CD4-positive, alpha-beta memory T cell (primary cell): Measurements from ENCODE around the gene LRCOL1. TPM values are rescaled to one million over a fixed set of nuclear protein-coding genes. Genes with fewer than 3 reads are reported as not detected.
A peak's percentile ranks its signal among the peaks of the same experiment; 100 is the strongest.

ENCODE experiments used
- CTCF ChIA-PET: fragments of 350-600 bp; sonication (Branson Sonifier 250); formaldehyde crosslinking; loops from one replicate; lab custom pipeline; 2021; ENCODE audit warnings: inconsistent platforms; ENCODE audit not compliant: partially characterized antibody; lab: Charles Lee
- POLR2A ChIA-PET: fragments of 350-600 bp; sonication (Branson Sonifier 250); formaldehyde crosslinking; loops from one replicate; lab custom pipeline; 2021; ENCODE audit not compliant: partially characterized antibody; lab: Charles Lee
- DNase-seq, 5 donors: peaks; one replicate each; pipeline versions ENCODE4 v3.0.0 to v3.0.0-alpha.2; 2020 to 2022; ENCODE audit warnings: mixed read lengths in 1 of 5
- H3K27ac ChIP-seq: one replicate; pipeline ENCODE4 v1.7.0; 2013; ENCODE audit warnings: low read depth, low read length
- H3K27me3 ChIP-seq: 2 replicates; pipeline ENCODE4 v1.7.0; 2013; ENCODE audit warnings: mild to moderate bottlenecking, low read length, moderate library complexity; ENCODE audit not compliant: insufficient read depth
- H3K36me3 ChIP-seq: 2 replicates; pipeline ENCODE4 v1.7.0; 2013; ENCODE audit warnings: mild to moderate bottlenecking, low read length, moderate library complexity; ENCODE audit not compliant: insufficient read depth
- H3K4me1 ChIP-seq: 2 replicates; pipeline ENCODE4 v1.7.0; 2013; ENCODE audit warnings: mild to moderate bottlenecking, low read length, moderate library complexity; ENCODE audit not compliant: insufficient read depth
- H3K4me3 ChIP-seq, 2 donors: one replicate each; pipeline ENCODE4 v1.7.0; 2013; ENCODE audit warnings: low read length in 2 of 2, mild to moderate bottlenecking in 1 of 2
- H3K9me3 ChIP-seq, 2 donors: one replicate each; pipeline ENCODE4 v1.7.0; 2013; ENCODE audit warnings: low read length in 2 of 2, control low read depth in 1 of 2; ENCODE audit not compliant: control insufficient read depth in 1 of 2
- H3K27ac Mint-ChIP-seq, 7 donors: one replicate each; pipeline ENCODE4 v1.8.0; 2020 to 2021; ENCODE audit warnings: mixed read lengths in 7 of 7, mild to moderate bottlenecking in 6 of 7, inconsistent platforms in 3 of 7, moderate library complexity in 3 of 7
- H3K27me3 Mint-ChIP-seq, 2 donors: one replicate each; pipeline ENCODE4 v1.8.0; 2020 to 2021; ENCODE audit warnings: mixed read lengths in 2 of 2
- H3K36me3 Mint-ChIP-seq, 2 donors: one replicate each; pipeline ENCODE4 v1.8.0; 2020 to 2021; ENCODE audit warnings: mixed read lengths in 2 of 2, inconsistent platforms in 1 of 2, mild to moderate bottlenecking in 1 of 2
- H3K4me1 Mint-ChIP-seq, 4 donors: one replicate each; pipeline ENCODE4 v1.8.0; 2020 to 2021; ENCODE audit warnings: mixed read lengths in 4 of 4, mild to moderate bottlenecking in 1 of 4
- H3K4me3 Mint-ChIP-seq, 8 donors: one replicate each; pipeline ENCODE4 v1.8.0; 2020 to 2021; ENCODE audit warnings: mixed read lengths in 8 of 8, mild to moderate bottlenecking in 7 of 8, moderate library complexity in 6 of 8, inconsistent platforms in 3 of 8
- H3K9me3 Mint-ChIP-seq, 8 donors: one replicate each; pipeline ENCODE4 v1.8.0; 2020 to 2021; ENCODE audit warnings: mixed read lengths in 8 of 8, mild to moderate bottlenecking in 5 of 8, inconsistent platforms in 3 of 8, moderate library complexity in 1 of 8
- intact Hi-C: fragments of 100-400 bp; cut with micrococcal nuclease; formaldehyde crosslinking; loops from one replicate; pipeline ENCODE4 v1.15.1; 2023
- polyA plus RNA-seq, 2 donors: library from polyadenylated mRNA; unstranded; fragments of 300-500 nt; fragmentation: Illumina TruSeq; gene quantifications; one replicate each; pipeline ENCODE4 v1.2.3, GENCODE V29; 2021
- total RNA-seq, 2 experiments: library from RNA; stranded (reverse); gene quantifications; one replicate each; pipeline ENCODE4 v1.2.3, GENCODE V29; 2021

The LRCOL1 gene
- total and polyA plus RNA-seq, 4 experiments from 2014 or later, result not detected

DNA sequence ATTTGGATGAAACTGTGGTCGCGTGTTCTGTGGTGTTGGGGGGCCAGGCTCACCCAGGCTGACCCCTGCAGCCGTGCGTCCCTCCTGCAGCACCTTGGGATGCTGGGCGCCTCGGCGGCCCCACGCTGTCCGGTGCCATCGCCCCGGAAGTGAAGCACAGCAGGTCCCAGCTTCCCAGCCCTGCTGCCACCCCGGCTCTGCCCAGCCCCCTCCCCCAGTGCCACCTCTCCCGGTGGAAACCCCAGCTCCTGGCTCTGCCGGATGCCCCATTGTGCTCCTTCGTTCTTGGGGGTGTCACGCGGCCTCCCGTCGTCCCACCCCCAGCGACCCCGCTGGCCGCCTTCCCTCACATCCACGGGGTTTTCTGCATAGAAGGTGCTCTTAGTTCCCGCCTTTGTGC, 25.2 kb downstream of the LRCOL1 start:
- intact Hi-C loops, result no loop called here
- CTCF ChIA-PET, result no interaction called here

DNA sequence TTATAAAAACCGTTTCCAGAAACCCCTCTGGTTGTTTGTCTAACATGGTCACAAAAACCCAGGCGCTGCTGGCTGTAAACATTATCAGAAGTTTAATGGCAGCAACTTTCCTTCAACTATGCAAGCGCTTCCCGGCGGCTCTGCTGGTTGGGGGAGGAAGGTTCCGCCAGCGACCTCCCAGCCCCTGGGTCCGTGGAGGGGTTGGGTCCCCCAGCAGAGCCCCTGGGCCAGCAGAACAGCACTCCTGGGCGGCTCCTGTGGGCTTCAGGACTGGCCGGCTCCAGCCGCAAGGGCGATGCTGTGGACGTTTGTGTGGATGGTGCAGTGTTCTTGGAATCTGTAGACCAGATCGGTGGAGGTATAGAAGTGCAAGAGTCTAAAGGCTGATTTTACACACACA, 26.0 kb downstream of the LRCOL1 start:
- Histone ChIP-seq H3K36me3 (peaks cover 7% of the 10 kb centered on the region), H3K4me1 (no peaks in the 10 kb centered on the region), H3K27ac (no peak overlapping the region), H3K27me3 (no peaks in the 10 kb centered on the region), H3K4me3 (no peak overlapping the region), H3K9me3 (no peaks in the 10 kb centered on the region)
- POLR2A ChIA-PET, result no interaction called here
- H3K4me1 Mint-ChIP-seq, result no peaks in the 10 kb centered on the region
- CTCF ChIA-PET, result no interaction called here
- no peaks in the 10 kb centered on the region for H3K27me3 Mint-ChIP-seq
- intact Hi-C loops, result no loop called here
- H3K4me3 Mint-ChIP-seq, result no peak overlapping the region
- H3K9me3 Mint-ChIP-seq, result no peaks in the 10 kb centered on the region
- H3K27ac Mint-ChIP-seq, result peak overlapping the region in 1 of 7 donors; percentile 68
- DNase-seq, result no peak
- H3K36me3 Mint-ChIP-seq, result peaks cover 8 to 9% of the 10 kb centered on the region in 2 donors

More for the DNA sequence above, 25.2 kb downstream of the LRCOL1 start:
- no peaks in the 10 kb centered on the region for H3K27me3 ChIP-seq
- Mint-ChIP-seq H3K9me3 (no peaks in the 10 kb centered on the region), H3K4me1 (no peaks in the 10 kb centered on the region), H3K36me3 (peaks cover 8% of the 10 kb centered on the region in 2 donors), H3K27ac (no peak overlapping the region), H3K4me3 (no peak overlapping the region), H3K27me3 (no peaks in the 10 kb centered on the region)
- no peaks in the 10 kb centered on the region for H3K9me3 ChIP-seq
- peaks cover 7% of the 10 kb centered on the region for H3K36me3 ChIP-seq
- no peak overlapping the region for H3K4me3 ChIP-seq
- POLR2A ChIA-PET, result no interaction called here
- H3K4me1 ChIP-seq, result no peaks in the 10 kb centered on the region
- no peak overlapping the region for H3K27ac ChIP-seq
- no peak for DNase-seq

- H3K9me3 Mint-ChIP-seq, result no peaks in the 10 kb centered on the region
- Histone ChIP-seq H3K27ac (no peak overlapping the region), H3K4me1 (no peaks in the 10 kb centered on the region), H3K27me3 (no peaks in the 10 kb centered on the region), H3K36me3 (peaks cover 7% of the 10 kb centered on the region), H3K4me3 (no peak overlapping the region), H3K9me3 (no peaks in the 10 kb centered on the region)
- H3K4me3 Mint-ChIP-seq, result no peak overlapping the region
- ChIA-PET CTCF (no interaction called here), POLR2A (no interaction called here)
- H3K27me3 Mint-ChIP-seq, result no peaks in the 10 kb centered on the region
- H3K4me1 Mint-ChIP-seq, result peaks cover 0 to 1% (median 0%) of the 10 kb centered on the region in 4 donors
- intact Hi-C loops, result no loop called here
- H3K27ac Mint-ChIP-seq, result no peak overlapping the region
- DNase-seq, result no peak
- peaks cover 12% of the 10 kb centered on the region in 2 donors for H3K36me3 Mint-ChIP-seq
Observed at GRCh38 chr12:132583736-132584135, 26.6 kb downstream of the LRCOL1 start.

- Mint-ChIP-seq H3K4me1 (peaks cover 0 to 2% (median 0%) of the 10 kb centered on the region in 4 donors), H3K27ac (no peak overlapping the region), H3K4me3 (no peak overlapping the region), H3K36me3 (peaks cover 12 to 14% of the 10 kb centered on the region in 2 donors), H3K9me3 (no peaks in the 10 kb centered on the region), H3K27me3 (no peaks in the 10 kb centered on the region)
- Histone ChIP-seq H3K9me3 (no peaks in the 10 kb centered on the region), H3K4me3 (no peak overlapping the region), H3K27ac (no peak overlapping the region), H3K36me3 (peaks cover 7% of the 10 kb centered on the region), H3K27me3 (no peaks in the 10 kb centered on the region), H3K4me1 (no peaks in the 10 kb centered on the region)
- intact Hi-C loops, result no loop called here
- POLR2A ChIA-PET, result no interaction called here
- CTCF ChIA-PET, result no interaction called here
- DNase-seq, result no peak
Observed at GRCh38 chr12:132583411-132583710, 27.0 kb downstream of the LRCOL1 start.

DNA sequence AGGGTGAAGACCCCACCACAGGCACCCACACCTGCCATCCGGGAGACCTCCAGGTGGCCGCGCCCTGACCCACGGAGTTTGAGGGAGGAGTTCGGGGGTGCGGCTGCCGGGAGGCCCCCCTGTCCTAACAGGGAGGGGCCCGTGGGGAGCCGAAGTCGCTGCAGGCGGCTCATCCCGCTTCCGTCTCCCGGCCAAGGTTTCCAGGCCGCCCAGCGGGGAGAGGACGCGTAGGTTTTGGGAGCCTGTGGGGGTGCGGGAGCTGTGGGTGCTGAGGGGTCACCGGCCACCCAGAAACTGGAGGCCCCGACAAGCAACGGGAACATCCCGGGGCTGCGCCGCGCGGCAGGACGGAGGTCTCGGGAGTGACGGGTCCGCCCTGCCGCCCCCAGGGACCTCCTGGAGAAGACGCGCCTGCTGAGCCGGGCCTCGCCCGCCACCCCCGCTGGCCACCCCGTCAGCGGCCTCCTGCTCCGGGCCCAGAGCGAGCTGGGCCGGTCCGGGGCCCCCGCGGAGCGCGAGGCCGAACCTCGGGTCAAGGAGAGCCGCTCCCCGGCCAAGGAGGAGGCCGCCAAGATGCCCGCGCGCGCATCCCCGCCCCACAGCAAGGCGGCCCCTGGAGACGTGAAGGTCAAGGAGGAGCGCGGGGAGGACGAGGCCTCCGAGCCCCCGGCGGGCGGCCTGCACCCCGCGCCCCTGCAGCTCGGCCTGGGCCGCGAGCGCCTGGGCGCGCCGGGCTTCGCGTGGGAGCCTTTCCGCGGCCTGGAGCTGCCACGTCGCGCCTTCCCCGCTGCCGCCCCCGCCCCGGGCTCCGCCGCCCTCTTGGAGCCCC, 27.6 kb downstream of the LRCOL1 start:
- Histone ChIP-seq H3K9me3 (no peaks in the 10 kb centered on the region), H3K36me3 (peaks cover 7% of the 10 kb centered on the region), H3K27me3 (no peaks in the 10 kb centered on the region), H3K4me1 (no peaks in the 10 kb centered on the region), H3K27ac (no peak overlapping the region), H3K4me3 (no peak overlapping the region)
- CTCF ChIA-PET, result no interaction called here
- Mint-ChIP-seq H3K27me3 (no peaks in the 10 kb centered on the region), H3K4me1 (peaks cover 0 to 2% (median 0%) of the 10 kb centered on the region in 4 donors), H3K27ac (no peak overlapping the region), H3K9me3 (no peaks in the 10 kb centered on the region), H3K4me3 (no peak overlapping the region), H3K36me3 (peaks cover 16 to 17% of the 10 kb centered on the region in 2 donors)
- intact Hi-C loops, result no loop called here
- no peak for DNase-seq
- POLR2A ChIA-PET, result no interaction called here

DNA sequence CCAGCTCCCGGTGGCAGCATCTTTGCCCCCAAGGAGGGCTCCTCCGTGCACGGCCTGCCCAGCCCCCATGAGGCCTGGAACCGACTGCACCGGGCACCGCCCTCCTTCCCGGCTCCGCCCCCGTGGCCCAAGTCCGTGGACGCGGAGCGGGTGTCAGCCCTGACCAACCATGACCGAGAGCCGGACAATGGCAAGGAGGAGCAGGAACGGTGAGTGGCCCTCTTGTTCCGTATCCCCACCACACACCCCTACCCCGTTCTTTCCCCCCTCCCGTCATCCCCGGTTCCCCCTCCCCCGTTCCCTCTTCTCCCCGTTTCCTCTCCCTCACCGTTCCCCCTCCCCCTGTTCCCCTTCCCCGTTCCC, 28.3 kb downstream of the LRCOL1 start:
- Histone ChIP-seq H3K4me3 (no peak overlapping the region), H3K4me1 (no peaks in the 10 kb centered on the region), H3K9me3 (no peaks in the 10 kb centered on the region), H3K36me3 (peaks cover 7% of the 10 kb centered on the region), H3K27ac (no peak overlapping the region), H3K27me3 (no peaks in the 10 kb centered on the region)
- Mint-ChIP-seq H3K4me1 (peaks cover 0 to 2% (median 0%) of the 10 kb centered on the region in 4 donors), H3K36me3 (peaks cover 18% of the 10 kb centered on the region in 2 donors), H3K27me3 (no peaks in the 10 kb centered on the region), H3K9me3 (no peaks in the 10 kb centered on the region), H3K27ac (no peak overlapping the region), H3K4me3 (no peak overlapping the region)
- DNase-seq, result no peak
- POLR2A ChIA-PET, result no interaction called here
- intact Hi-C loops, result no loop called here
- CTCF ChIA-PET, result no interaction called here

DNA sequence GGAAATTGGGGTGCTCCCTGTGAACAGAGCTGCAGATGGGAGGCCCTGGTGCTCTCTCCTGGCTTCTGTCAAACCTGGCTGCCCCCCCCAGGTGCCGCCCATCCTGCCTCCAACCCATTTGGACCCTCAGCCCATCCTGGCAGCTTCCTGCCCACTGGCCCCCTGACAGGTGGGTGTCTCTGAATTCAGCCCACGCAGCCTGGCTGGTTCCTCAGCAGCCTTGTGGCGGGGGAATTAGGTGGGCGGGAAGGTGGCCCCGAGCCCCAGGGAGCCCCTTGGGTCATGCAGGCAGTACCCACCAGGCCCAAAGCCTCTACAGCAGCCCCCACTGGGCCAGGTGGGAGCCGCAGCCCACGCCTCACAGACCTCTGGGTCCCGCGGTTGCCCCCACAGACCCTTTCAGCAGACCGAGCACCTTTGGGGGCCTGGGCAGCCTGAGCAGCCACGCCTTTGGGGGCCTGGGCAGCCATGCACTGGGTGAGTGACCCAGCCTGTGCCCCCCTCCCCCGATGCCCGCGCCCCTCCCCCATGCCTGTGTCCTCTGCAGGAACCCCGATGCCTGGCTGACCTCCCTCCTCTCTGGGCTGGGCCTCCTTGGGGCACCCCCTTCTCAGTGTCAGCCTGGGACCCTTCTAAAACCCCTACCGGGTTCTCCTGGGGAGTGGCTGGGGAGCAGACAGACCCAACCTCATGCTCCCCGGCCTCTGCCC, 28.9 kb downstream of the LRCOL1 start:
- intact Hi-C loops, result no loop called here
- Mint-ChIP-seq H3K36me3 (peaks cover 18% of the 10 kb centered on the region in 2 donors), H3K4me3 (no peak overlapping the region), H3K27me3 (no peaks in the 10 kb centered on the region), H3K4me1 (peaks cover 0 to 2% (median 0%) of the 10 kb centered on the region in 4 donors), H3K9me3 (no peaks in the 10 kb centered on the region), H3K27ac (no peak overlapping the region)
- ChIA-PET POLR2A (no interaction called here), CTCF (no interaction called here)
- no peak for DNase-seq
- Histone ChIP-seq H3K27ac (no peak overlapping the region), H3K36me3 (peaks cover 7% of the 10 kb centered on the region), H3K4me3 (no peak overlapping the region), H3K4me1 (no peaks in the 10 kb centered on the region), H3K27me3 (no peaks in the 10 kb centered on the region), H3K9me3 (no peaks in the 10 kb centered on the region)
